Hepatocyte (in vitro differentiated cells): ENCODE results near the gene PCNX4. TPM values are rescaled to one million over a fixed set of nuclear protein-coding genes. Genes with fewer than 3 reads are reported as not detected.
"Not testable (repeated sequence)": the region's sequence is repeated elsewhere in the genome, so short reads cannot be mapped to it uniquely, and the experiment has no call there.

Experiments used
- DNase-seq: peaks from one replicate; pipeline ENCODE4 v3.0.0-alpha.2; 2016; ENCODE audit warnings: low spot score
- H2AFZ ChIP-seq: fragments of 200-600 bp; sonication (generic); 2 replicates; pipeline ENCODE4 v1.6.0; 2016; ENCODE audit warnings: antibody characterized with exemption, mild to moderate bottlenecking
- H3K27ac ChIP-seq: fragments of 200-600 bp; sonication (generic); 2 replicates; pipeline ENCODE4 v1.5.1; 2016; ENCODE audit warnings: mild to moderate bottlenecking
- H3K27me3 ChIP-seq: fragments of 200-600 bp; sonication (generic); 2 replicates; pipeline ENCODE4 v1.6.1; 2016
- H3K36me3 ChIP-seq: fragments of 200-600 bp; sonication (generic); replicated peaks from 2 replicates; pipeline ENCODE4 v1.5.1; 2016; ENCODE audit warnings: low read depth; ENCODE audit not compliant: insufficient read depth
- H3K4me1 ChIP-seq: fragments of 200-600 bp; sonication (generic); 2 replicates; pipeline ENCODE4 v1.5.1; 2016; ENCODE audit warnings: mild to moderate bottlenecking, moderate library complexity; ENCODE audit not compliant: insufficient read depth
- H3K4me2 ChIP-seq: fragments of 200-600 bp; sonication (generic); 2 replicates; pipeline ENCODE4 v1.6.0; 2016
- H3K4me3 ChIP-seq: fragments of 200-600 bp; sonication (generic); 2 replicates; pipeline ENCODE4 v1.5.1; 2016; ENCODE audit warnings: mild to moderate bottlenecking
- H3K79me2 ChIP-seq: fragments of 200-600 bp; sonication (generic); 2 replicates; pipeline ENCODE4 v1.6.0; 2017; ENCODE audit warnings: mild to moderate bottlenecking
- H3K9me2 ChIP-seq: fragments of 200-600 bp; sonication (generic); replicated peaks from 2 replicates; pipeline ENCODE4 v1.6.0; 2017; ENCODE audit warnings: mild to moderate bottlenecking; ENCODE audit not compliant: insufficient read depth
- H3K9me3 ChIP-seq: fragments of 200-600 bp; sonication (generic); 2 replicates; pipeline ENCODE4 v1.5.1; 2016; ENCODE audit warnings: low read depth, mild to moderate bottlenecking
- H4K20me1 ChIP-seq: fragments of 200-600 bp; sonication (generic); 2 replicates; pipeline ENCODE4 v1.6.0; 2016; ENCODE audit warnings: mild to moderate bottlenecking; ENCODE audit not compliant: insufficient read depth, poor library complexity, severe bottlenecking
- EZH2 ChIP-seq: fragments of 200-600 bp; sonication (generic); IDR thresholded peaks from 2 replicates; pipeline ENCODE4 v1.6.1; 2016; ENCODE audit warnings: antibody characterized with exemption, mild to moderate bottlenecking, borderline replicate concordance
- EZH2phosphoT487 ChIP-seq: fragments of 200-600 bp; sonication (generic); IDR thresholded peaks from one replicate; pipeline ENCODE4 v1.6.1; 2018; ENCODE audit warnings: antibody characterized with exemption, mild to moderate bottlenecking, low read depth, moderate library complexity; ENCODE audit not compliant: unreplicated experiment, severe bottlenecking
- WGBS: methylation state at CpG from one replicate; pipeline ENCODE4 v1.1.6; 2016; ENCODE audit warnings: low lambda C conversion rate; ENCODE audit errors: missing lambda C conversion rate; 5-methylcytosine and 5-hydroxymethylcytosine counted together
- polyA plus RNA-seq: library from polyadenylated mRNA; unstranded; fragments of >200 nt; fragmentation: Nextera tagmentation; extraction: Ambion mirVana; gene quantifications from 2 replicates; pipeline ENCODE4 v1.2.1, GENCODE V29; 2016
- total RNA-seq: library from RNA; depleted of rRNA; stranded (reverse); fragments of >200 nt; gene quantifications from 2 replicates; pipeline ENCODE4 v1.2.3, GENCODE V29; 2014
- TF ChIP-seq, protein P1 (sequence below): fragments of 200-600 bp; sonication (generic); IDR thresholded peaks from 2 replicates; pipeline ENCODE4 v1.5.1; 2016; ENCODE audit warnings: antibody characterized with exemption, mild to moderate bottlenecking; ENCODE audit not compliant: poor library complexity

PCNX4 gene
- total RNA-seq (60.0 and 84.2 TPM in 2 replicates), polyA plus RNA-seq (22.4 and 28.8 TPM in 2 replicates)

DNA sequence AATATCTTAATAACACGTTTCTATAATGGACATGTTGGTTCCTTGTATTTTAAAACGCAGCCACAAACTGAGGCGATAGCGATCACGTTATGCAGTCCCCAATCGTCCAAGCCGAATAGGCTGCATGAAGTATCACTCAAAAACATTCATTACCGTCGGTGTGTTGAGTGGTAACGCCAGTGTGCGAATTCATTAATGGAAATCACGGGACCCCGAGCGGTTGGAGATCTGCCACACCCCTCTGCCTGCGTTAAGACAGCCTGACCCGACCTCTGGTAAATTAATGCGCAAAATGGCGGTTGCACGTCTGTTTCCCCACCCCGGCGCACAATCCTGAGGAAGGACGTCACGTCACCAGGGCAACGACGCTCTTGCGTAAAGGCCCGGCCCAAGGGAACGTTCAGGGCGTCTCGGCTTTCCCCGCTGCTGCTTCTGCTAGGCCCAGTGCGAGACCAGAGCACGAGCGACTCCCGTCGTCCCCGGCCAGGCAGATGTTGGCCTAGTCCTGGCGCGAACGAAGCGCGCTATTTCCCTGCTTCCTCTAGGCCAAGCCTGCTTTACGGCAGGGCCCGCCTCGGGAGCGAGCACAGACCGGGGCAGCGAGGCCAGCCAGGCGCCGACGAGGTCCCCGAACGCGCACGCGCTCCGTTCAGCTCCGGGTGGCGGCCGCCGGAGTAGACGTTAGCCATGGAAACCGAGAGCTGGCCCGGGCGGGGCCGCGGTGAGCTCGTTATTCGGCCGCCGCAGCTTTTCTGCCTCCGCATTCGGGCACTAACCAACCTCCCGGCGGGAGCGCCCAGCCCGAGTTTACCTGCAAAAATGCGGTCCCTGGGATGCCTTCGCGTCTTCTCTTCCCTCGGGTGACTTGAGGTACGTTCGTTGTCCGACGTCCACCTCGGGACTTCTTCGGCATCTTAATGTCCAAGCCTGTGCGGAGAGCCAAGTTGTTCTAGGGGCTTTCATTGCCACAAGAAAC is at the start of gene PCNX4:
TSS of gene PCNX4 (plus strand) at position 374 of the 976 bp plus-strand sequence. CDS start 15,716 bp downstream, outside the sequence.
- Histone ChIP-seq H3K9me3 (no peaks in the 10 kb centered on the region), H3K27ac (peak within 1 kb of the TSS; percentile 98), H3K79me2 (peaks cover 44% of the 10 kb centered on the region), H2AFZ (peak within 1 kb of the TSS; percentile 90), H3K4me1 (peaks cover 16% of the 10 kb centered on the region), H3K36me3 (no peaks in the 10 kb centered on the region), H3K9me2 (no peaks in the 10 kb centered on the region), H3K27me3 (no peaks in the 10 kb centered on the region), H3K4me3 (peak within 1 kb of the TSS; percentile 47), H3K4me2 (peak within 1 kb of the TSS; percentile 86), H4K20me1 (peaks cover 10% of the 10 kb centered on the region)
- DNase-seq, result peak; percentile 98
- TF ChIP-seq EZH2phosphoT487, result no peak
- TF ChIP-seq, protein P1, sequence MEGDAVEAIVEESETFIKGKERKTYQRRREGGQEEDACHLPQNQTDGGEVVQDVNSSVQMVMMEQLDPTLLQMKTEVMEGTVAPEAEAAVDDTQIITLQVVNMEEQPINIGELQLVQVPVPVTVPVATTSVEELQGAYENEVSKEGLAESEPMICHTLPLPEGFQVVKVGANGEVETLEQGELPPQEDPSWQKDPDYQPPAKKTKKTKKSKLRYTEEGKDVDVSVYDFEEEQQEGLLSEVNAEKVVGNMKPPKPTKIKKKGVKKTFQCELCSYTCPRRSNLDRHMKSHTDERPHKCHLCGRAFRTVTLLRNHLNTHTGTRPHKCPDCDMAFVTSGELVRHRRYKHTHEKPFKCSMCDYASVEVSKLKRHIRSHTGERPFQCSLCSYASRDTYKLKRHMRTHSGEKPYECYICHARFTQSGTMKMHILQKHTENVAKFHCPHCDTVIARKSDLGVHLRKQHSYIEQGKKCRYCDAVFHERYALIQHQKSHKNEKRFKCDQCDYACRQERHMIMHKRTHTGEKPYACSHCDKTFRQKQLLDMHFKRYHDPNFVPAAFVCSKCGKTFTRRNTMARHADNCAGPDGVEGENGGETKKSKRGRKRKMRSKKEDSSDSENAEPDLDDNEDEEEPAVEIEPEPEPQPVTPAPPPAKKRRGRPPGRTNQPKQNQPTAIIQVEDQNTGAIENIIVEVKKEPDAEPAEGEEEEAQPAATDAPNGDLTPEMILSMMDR, result no peak
- no peak for TF ChIP-seq EZH2
- 1% methylated on average over 87 of the region's 88 CpGs for WGBS

DNA sequence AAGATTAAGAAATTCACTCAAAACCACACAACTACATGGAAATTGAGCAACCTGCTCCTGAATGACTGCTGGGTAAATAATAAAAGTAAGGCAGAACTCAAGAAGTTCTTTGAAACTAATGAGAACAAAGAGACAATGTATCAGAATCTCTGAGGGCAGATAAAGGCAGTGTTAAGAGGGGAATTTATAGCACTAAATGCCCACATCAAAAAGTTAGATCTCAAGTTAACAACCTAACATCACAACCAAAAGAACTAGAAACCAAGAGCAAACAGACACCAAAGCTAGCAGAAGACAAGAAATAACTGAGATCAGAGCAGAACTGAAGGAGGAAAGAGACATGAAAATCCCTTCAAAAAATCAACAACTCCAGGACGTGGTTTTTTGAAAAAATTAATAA is 43.7 kb upstream of the PCNX4 start:
- H3K27me3 ChIP-seq, H3K9me3 ChIP-seq, H3K4me3 ChIP-seq, DNase-seq, H3K27ac ChIP-seq, H4K20me1 ChIP-seq, H2AFZ ChIP-seq, H3K79me2 ChIP-seq, H3K9me2 ChIP-seq, H3K4me1 ChIP-seq, H3K4me2 ChIP-seq, H3K36me3 ChIP-seq: not testable (repeated sequence)
- 50% methylated on average over 1 of the region's 1 CpG for WGBS

DNA sequence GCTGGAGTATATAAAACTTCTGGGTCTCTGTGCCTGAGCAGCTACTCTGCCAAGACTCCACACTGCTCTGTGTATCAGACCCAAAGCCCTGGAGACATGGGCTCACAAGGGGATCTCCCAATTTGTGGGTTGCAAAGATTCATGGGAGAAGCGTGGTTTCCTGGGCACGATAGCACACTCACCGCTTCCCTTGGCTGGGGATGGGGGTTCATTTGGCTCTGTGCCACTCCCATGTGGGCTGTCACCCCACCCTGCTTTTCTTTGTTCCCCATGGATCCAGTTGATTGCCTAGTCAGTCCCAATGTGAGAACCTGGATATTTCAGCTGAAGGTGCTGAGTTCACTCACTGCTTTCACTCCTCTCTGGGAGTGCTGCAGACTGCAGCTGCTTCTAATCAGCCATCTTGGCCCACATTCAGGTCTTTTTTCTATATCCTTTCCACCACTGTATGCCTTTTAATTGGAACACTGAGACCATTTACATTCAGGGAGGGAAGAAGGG is 40.0 kb upstream of the PCNX4 start:
- Histone ChIP-seq H4K20me1 (no peaks in the 10 kb centered on the region), H3K36me3 (no peaks in the 10 kb centered on the region), H3K79me2 (no peaks in the 10 kb centered on the region), H3K4me3 (no peak overlapping the region), H3K9me2 (no peaks in the 10 kb centered on the region), H2AFZ (no peak overlapping the region), H3K27ac (peak overlapping the region; percentile 40), H3K4me2 (peak overlapping the region; percentile 32), H3K27me3 (no peaks in the 10 kb centered on the region), H3K9me3 (no peaks in the 10 kb centered on the region), H3K4me1 (no peaks in the 10 kb centered on the region)
- 75% methylated on average over 3 of the region's 3 CpGs for WGBS
- DNase-seq, result peak; percentile 6
- TF ChIP-seq, protein P1, result no peak
- TF ChIP-seq EZH2, result no peak
- TF ChIP-seq EZH2phosphoT487, result no peak

DNA sequence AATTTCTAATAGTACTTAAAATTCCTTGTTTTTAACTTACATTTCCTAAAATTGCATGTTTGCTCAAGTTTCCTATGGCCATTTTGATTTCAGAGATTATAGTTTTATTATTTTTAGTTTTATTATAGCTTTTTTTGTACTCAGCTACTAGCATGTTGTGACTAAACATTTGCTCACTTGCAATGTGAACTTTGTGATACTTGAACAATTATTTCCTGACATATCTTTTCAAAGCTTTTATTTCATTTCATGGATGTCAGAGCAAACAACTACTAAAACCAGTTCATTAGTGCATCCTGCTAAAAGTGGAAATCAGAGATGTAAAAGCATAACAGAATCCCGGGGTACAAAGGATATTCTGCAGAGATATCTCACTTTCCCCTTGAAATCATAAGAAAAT is 33.6 kb upstream of the PCNX4 start:
- WGBS, result 76% methylated on average over 1 of the region's 1 CpG

More for the DNA sequence above, 33.6 kb upstream of the PCNX4 start:
- H3K36me3 ChIP-seq, result no peaks in the 10 kb centered on the region
- H3K4me1 ChIP-seq, result no peaks in the 10 kb centered on the region
- H3K27ac ChIP-seq, result no peak overlapping the region
- H3K9me3 ChIP-seq, result no peaks in the 10 kb centered on the region
- DNase-seq, result no peak
- no peaks in the 10 kb centered on the region for H3K79me2 ChIP-seq
- no peaks in the 10 kb centered on the region for H4K20me1 ChIP-seq
- no peak overlapping the region for H3K4me3 ChIP-seq
- no peak overlapping the region for H3K4me2 ChIP-seq
- no peak overlapping the region for H2AFZ ChIP-seq
- H3K27me3 ChIP-seq, result no peaks in the 10 kb centered on the region
- H3K9me2 ChIP-seq, result no peaks in the 10 kb centered on the region
- TF ChIP-seq EZH2phosphoT487, result no peak
- no peak for TF ChIP-seq EZH2
- TF ChIP-seq, protein P1, result no peak
